GM12801 (cell line): ENCODE data around the gene ERFE.

Experiments
- TF ChIP-seq, protein P1 (sequence below): IDR thresholded peaks from one replicate; pipeline ENCODE4 v1.5.1; 2011; ENCODE audit warnings: control low read depth; ENCODE audit not compliant: insufficient read length; ENCODE audit errors: extremely low read depth

ERFE gene

DNA sequence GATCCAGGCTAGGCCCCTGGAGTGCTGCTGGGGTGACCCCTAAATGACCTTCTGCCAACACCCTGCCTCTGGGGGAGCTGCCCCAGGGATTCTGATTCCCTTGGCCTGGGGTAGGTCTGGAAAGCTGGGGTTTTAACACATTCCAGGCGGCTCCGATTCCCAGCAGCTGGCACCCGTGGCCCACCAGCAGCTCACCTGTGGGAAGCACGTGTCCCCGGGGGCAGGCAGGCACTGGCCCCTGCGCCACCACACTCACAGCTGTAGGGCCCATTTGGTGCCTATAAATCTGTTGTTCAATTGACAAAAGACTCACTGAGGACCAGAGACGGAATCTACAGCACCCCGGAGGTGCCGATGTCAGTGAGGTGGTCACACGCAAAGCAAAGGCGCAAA lies 24.4 kb upstream of the ERFE start:
- TF ChIP-seq, protein P1, sequence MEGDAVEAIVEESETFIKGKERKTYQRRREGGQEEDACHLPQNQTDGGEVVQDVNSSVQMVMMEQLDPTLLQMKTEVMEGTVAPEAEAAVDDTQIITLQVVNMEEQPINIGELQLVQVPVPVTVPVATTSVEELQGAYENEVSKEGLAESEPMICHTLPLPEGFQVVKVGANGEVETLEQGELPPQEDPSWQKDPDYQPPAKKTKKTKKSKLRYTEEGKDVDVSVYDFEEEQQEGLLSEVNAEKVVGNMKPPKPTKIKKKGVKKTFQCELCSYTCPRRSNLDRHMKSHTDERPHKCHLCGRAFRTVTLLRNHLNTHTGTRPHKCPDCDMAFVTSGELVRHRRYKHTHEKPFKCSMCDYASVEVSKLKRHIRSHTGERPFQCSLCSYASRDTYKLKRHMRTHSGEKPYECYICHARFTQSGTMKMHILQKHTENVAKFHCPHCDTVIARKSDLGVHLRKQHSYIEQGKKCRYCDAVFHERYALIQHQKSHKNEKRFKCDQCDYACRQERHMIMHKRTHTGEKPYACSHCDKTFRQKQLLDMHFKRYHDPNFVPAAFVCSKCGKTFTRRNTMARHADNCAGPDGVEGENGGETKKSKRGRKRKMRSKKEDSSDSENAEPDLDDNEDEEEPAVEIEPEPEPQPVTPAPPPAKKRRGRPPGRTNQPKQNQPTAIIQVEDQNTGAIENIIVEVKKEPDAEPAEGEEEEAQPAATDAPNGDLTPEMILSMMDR: no peak

DNA sequence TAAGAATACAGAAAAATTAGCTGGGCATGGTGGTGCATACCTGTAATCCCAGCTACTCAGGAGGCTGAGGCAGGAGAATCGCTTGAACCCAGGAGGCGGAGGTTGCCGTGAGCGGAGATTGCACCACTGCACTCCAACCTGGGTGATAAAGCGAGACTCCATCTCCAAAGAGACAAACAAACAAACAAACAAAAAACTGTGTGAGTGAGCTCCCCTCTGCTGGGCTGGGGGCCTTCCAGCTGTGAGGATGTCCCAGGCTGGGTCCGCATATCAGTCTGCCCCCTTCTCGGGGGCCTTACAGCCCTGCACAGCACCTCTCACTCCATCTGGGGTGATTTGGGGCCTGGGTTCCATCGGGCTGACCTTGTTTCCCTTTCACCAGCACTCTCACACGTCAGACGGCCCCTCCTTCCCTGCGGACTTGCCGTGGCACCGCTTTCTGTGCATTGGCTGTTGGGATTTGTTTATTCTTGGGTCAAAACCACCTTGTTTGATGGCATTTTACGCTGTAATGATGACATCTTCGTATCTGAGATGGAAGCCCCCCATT lies 23.1 kb upstream of the ERFE start:
- TF ChIP-seq, protein P1: no peak

DNA sequence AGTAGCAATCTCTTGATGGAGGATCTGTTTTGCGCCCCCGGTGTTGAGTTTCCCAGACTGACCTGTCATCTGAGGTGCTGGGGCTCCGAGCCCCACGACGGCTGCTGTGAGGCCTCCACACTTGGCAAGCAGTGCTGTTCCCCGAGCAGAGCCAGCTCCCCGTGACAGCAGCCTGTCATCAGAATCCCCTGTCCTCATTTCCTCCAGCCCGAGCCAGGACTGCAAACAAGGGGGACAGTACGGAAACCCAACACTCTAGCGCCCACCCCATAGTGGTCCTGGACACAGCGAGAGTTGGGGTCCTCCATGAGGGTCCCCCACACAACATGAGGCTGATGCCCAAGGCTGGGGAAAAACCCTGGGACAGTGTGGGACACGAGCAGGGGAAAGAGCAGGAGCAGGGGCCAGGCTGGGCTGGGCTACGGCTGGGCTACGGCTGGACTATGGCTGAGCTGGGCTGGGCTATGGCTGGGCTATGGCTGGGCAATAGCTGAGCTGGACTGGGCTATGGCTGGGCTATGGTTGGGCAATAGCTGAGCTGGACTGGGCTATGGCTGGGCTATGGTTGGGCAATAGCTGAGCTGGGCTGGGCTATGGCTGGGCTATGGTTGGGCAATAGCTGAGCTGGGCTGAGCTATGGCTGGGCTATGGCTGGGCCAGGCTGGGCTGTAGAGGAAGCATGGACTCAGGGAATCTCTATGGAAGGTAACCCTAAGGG lies 21.8 kb upstream of the ERFE start:
- TF ChIP-seq, protein P1: no peak

DNA sequence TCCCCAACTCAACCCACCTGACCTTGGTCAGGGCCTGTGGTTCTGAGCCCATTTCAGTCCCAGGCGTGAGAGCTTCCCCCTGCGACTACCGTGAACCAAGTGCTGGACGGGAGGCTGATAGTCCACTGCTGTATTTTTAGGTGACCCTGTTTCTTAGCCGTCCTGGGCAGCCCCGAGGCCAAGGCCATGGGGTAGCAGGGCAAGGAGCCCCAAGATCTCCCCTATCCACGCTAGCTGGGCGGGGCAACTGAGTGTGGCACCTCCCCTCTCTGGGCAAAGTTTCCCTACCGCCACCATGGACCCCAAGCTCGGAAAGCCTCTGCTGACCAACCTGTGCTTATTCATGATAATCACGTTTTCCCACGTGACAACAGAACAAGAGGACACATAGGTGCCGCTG lies 20.9 kb upstream of the ERFE start:
- TF ChIP-seq, protein P1: no peak

DNA sequence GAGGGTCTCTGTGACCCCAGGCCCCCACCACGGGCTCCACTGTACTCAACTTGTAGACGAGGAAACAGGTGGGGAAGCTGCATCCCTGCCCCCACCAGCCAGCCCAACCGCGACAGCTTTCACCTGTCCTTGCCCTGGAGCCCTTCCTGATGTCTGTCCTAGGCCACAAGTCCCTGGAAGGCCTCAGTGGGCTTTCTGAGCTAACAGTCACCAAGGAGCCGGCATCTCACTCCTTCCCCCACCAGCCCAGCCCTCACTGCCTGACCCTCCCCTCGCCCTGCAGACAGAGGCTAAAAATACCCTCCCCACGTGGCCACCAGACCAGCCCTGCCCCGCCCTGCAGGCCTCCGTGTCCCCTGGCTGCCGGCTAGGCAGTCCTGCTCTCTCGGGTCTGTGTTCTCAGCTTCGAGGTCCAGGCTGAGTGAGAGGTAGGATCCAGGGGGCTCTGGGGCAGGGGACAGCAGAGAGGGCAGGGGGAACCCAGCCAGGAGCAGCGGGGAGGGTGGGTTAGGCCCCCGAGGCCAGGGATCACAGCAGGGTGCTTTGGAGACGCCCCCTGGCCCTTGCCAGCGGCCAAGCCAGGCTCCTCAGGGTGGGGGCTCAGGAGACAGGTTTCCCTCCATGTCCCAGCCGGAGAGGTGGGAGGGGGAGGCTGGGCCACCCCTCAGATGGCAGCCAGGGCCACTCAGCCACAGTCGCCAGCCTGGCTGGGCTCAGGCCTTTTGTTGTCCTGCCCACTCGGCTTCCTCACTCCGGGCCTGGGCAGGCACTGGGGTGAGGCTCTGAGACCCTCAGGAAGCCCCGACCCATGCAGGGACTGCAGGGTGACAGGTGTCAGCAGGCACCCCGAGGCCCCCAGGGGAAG lies 20.2 kb upstream of the ERFE start, which contains the start of gene KLHL30:
Gene KLHL30 (plus strand): TSS at position 338 of the 865 bp plus-strand sequence. CDS start 2,087 bp downstream, outside the sequence.
- TF ChIP-seq, protein P1: no peak

DNA sequence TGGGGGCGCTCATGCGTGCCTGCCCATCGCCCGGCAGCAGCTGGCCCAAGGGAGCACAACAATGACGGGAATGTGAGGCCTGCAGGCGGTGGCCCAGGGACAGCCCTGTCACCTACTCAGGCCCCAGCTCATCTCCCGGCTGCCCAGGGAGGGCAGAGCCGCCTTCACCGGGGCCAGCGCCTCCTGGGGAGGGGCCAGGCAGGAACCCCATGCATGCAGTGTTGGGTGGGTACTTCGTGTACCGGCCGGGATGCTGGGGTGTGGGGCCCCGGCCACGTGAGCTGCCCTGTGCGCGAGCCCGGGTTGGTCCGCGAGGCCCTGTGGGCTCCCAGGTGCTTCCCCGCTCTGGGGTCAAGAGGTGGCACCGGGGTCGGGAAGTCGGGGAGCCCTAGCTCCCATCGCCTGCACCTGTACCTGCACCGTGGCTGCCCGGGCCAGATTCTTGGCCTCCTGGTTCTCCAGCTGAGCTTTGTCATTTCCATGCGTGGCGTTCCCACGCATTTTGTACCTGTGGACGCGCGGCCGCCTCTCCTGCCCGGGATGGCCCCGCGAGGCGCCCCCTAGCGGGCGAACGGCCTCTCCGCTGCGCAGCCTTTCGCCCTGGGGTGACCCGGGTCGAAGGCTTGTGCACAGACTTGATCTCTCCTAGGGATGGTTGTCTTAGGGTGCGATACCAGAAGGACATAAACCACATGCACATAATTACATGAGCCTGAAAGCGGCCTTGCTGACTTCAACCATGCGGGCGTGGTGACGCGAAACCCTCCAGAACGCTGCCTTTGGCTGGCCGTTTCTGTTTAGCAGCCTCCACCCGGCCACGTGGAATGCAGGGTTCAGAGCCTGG lies 19.4 kb upstream of the ERFE start:
- TF ChIP-seq, protein P1: no peak
